MG63 (cell line): ENCODE results near the gene CCM2. TPM values are rescaled to one million over a fixed set of nuclear protein-coding genes. Genes with fewer than 3 reads are reported as not detected.

ENCODE experiments used
- DNase-seq: peaks from one replicate; pipeline ENCODE4 v3.0.0-alpha.2; 2020
- H3K27me3 ChIP-seq: fragments of 250-450 bp; sonication (Bioruptor Pico); 2 replicates; pipeline ENCODE4 v1.5.1; 2020; ENCODE audit warnings: mild to moderate bottlenecking, moderate library complexity
- H3K36me3 ChIP-seq: fragments of 250-450 bp; sonication (Bioruptor Pico); 2 replicates; pipeline ENCODE4 v1.5.1; 2020; ENCODE audit warnings: mild to moderate bottlenecking, moderate library complexity
- H3K4me3 ChIP-seq: fragments of 250-450 bp; sonication (Bioruptor Pico); 2 replicates; pipeline ENCODE4 v1.5.1; 2020; ENCODE audit warnings: mild to moderate bottlenecking, moderate library complexity
- H3K9me3 ChIP-seq: fragments of 250-450 bp; sonication (Bioruptor Pico); 2 replicates; pipeline ENCODE4 v1.5.1; 2020; ENCODE audit warnings: mild to moderate bottlenecking, moderate library complexity
- total RNA-seq: library from RNA; depleted of rRNA; stranded (reverse); fragments of >200 nt; shearing (Covaris generic); gene quantifications from 2 replicates; pipeline ENCODE4 v1.2.3, GENCODE V29; 2014; ENCODE audit warnings: low replicate concordance

Gene CCM2
- total RNA-seq, 1 experiment from 2014 or later, result 50.6 TPM

GRCh38 chr7:45073786-45074527 is 74.0 kb downstream of the CCM2 start:
- no peaks in the 10 kb centered on the region for H3K27me3 ChIP-seq
- peaks cover 2% of the 10 kb centered on the region; the same call in 1 of the 2 replicates for H3K36me3 ChIP-seq
- no peak overlapping the region for H3K4me3 ChIP-seq
- no peaks in the 10 kb centered on the region for H3K9me3 ChIP-seq
- DNase-seq, result no peak

- DNase-seq, result no peak
- H3K27me3 ChIP-seq, result no peaks in the 10 kb centered on the region
- peaks cover 2% of the 10 kb centered on the region; the same call in 1 of the 2 replicates for H3K36me3 ChIP-seq
- no peaks in the 10 kb centered on the region for H3K9me3 ChIP-seq
- H3K4me3 ChIP-seq, result no peak overlapping the region
These were observed 74.7 kb downstream of the CCM2 start for GRCh38 chr7:45074528-45075354.

GRCh38 chr7:45075355-45075644 is 75.3 kb downstream of the CCM2 start:
- no peaks in the 10 kb centered on the region for H3K27me3 ChIP-seq
- no peaks in the 10 kb centered on the region; the same call in 1 of the 2 replicates for H3K36me3 ChIP-seq
- H3K4me3 ChIP-seq, result no peak overlapping the region
- H3K9me3 ChIP-seq, result no peaks in the 10 kb centered on the region
- DNase-seq, result no peak

- no peaks in the 10 kb centered on the region for H3K27me3 ChIP-seq
- no peaks in the 10 kb centered on the region for H3K9me3 ChIP-seq
- H3K36me3 ChIP-seq, result no peaks in the 10 kb centered on the region; the same call in 1 of the 2 replicates
- DNase-seq, result no peak
- H3K4me3 ChIP-seq, result no peak overlapping the region
These were observed 76.1 kb downstream of the CCM2 start for GRCh38 chr7:45075871-45076796.

GRCh38 chr7:45076946-45077345 is 76.9 kb downstream of the CCM2 start:
- H3K9me3 ChIP-seq, result no peaks in the 10 kb centered on the region
- no peak for DNase-seq
- H3K36me3 ChIP-seq, result no peaks in the 10 kb centered on the region; the same call in 1 of the 2 replicates
- no peaks in the 10 kb centered on the region for H3K27me3 ChIP-seq
- H3K4me3 ChIP-seq, result no peak overlapping the region

- no peak overlapping the region for H3K4me3 ChIP-seq
- no peaks in the 10 kb centered on the region; the same call in 1 of the 2 replicates for H3K36me3 ChIP-seq
- no peak for DNase-seq
- H3K27me3 ChIP-seq, result no peaks in the 10 kb centered on the region
- no peaks in the 10 kb centered on the region for H3K9me3 ChIP-seq
These were observed 77.6 kb downstream of the CCM2 start for GRCh38 chr7:45077579-45077978.

- Histone ChIP-seq H3K27me3 (no peaks in the 10 kb centered on the region), H3K36me3 (no peaks in the 10 kb centered on the region; the same call in 1 of the 2 replicates), H3K4me3 (no peak overlapping the region), H3K9me3 (no peaks in the 10 kb centered on the region)
- DNase-seq, result no peak
These were observed 78.2 kb downstream of the CCM2 start for GRCh38 chr7:45078125-45078681.

- DNase-seq, result no peak
- Histone ChIP-seq H3K36me3 (no peaks in the 10 kb centered on the region), H3K9me3 (no peaks in the 10 kb centered on the region), H3K27me3 (no peaks in the 10 kb centered on the region), H3K4me3 (no peak overlapping the region)
These were observed 80.4 kb downstream of the CCM2 start for GRCh38 chr7:45080265-45080957.

GRCh38 chr7:45080958-45081669 is 81.1 kb downstream of the CCM2 start:
- Histone ChIP-seq H3K9me3 (no peaks in the 10 kb centered on the region), H3K4me3 (no peak overlapping the region), H3K36me3 (no peaks in the 10 kb centered on the region), H3K27me3 (no peaks in the 10 kb centered on the region)
- no peak for DNase-seq

GRCh38 chr7:45081670-45081974 is 81.6 kb downstream of the CCM2 start:
- no peak overlapping the region for H3K4me3 ChIP-seq
- no peaks in the 10 kb centered on the region for H3K9me3 ChIP-seq
- no peak for DNase-seq
- H3K36me3 ChIP-seq, result no peaks in the 10 kb centered on the region
- no peaks in the 10 kb centered on the region for H3K27me3 ChIP-seq

- Histone ChIP-seq H3K27me3 (no peaks in the 10 kb centered on the region), H3K9me3 (no peaks in the 10 kb centered on the region), H3K4me3 (no peak overlapping the region), H3K36me3 (no peaks in the 10 kb centered on the region)
- DNase-seq, result no peak
These were observed 82.2 kb downstream of the CCM2 start for GRCh38 chr7:45082031-45082830.

- H3K36me3 ChIP-seq, result no peaks in the 10 kb centered on the region
- no peak overlapping the region for H3K4me3 ChIP-seq
- no peak for DNase-seq
- no peaks in the 10 kb centered on the region for H3K27me3 ChIP-seq
- H3K9me3 ChIP-seq, result no peaks in the 10 kb centered on the region
These were observed 82.9 kb downstream of the CCM2 start for GRCh38 chr7:45082831-45083331.

GRCh38 chr7:45084336-45084735 is 84.3 kb downstream of the CCM2 start:
- no peak for DNase-seq
- Histone ChIP-seq H3K4me3 (no peak overlapping the region), H3K36me3 (no peaks in the 10 kb centered on the region), H3K9me3 (no peaks in the 10 kb centered on the region), H3K27me3 (no peaks in the 10 kb centered on the region)

GRCh38 chr7:45084901-45085618 is 85.1 kb downstream of the CCM2 start:
- Histone ChIP-seq H3K36me3 (no peaks in the 10 kb centered on the region), H3K27me3 (no peaks in the 10 kb centered on the region), H3K9me3 (no peaks in the 10 kb centered on the region), H3K4me3 (no peak overlapping the region)
- DNase-seq, result no peak
